SU-DHL-6 (cell line): ENCODE results near the gene CNPY1.

ENCODE experiments used
- H2AFZ ChIP-seq: fragments of 200-600 bp; sonication (generic); 2 replicates; pipeline ENCODE4 v1.6.1; 2014; ENCODE audit warnings: low read depth, mild to moderate bottlenecking, moderate library complexity, mixed read lengths, antibody characterized with exemption, low read length; ENCODE audit not compliant: severe bottlenecking
- H3F3A ChIP-seq: fragments of 200-600 bp; shearing (Covaris generic); 2 replicates; pipeline ENCODE4 v1.6.0; 2016; ENCODE audit warnings: antibody characterized with exemption, mild to moderate bottlenecking; ENCODE audit not compliant: insufficient read depth
- H3K27ac ChIP-seq: fragments of 200-600 bp; sonication (generic); 2 replicates; pipeline ENCODE4 v1.5.1; 2016; ENCODE audit warnings: low read depth, mild to moderate bottlenecking, low read length, moderate library complexity, mixed read lengths
- H3K27me3 ChIP-seq: fragments of 200-600 bp; sonication (generic), shearing (Covaris generic); 2 replicates; pipeline ENCODE4 v1.6.0; 2014; ENCODE audit warnings: mild to moderate bottlenecking, low read length
- H3K36me3 ChIP-seq: fragments of 200-600 bp; sonication (generic); 2 replicates; pipeline ENCODE4 v1.6.1; 2014; ENCODE audit warnings: mild to moderate bottlenecking, low read length, mixed read lengths
- H3K4me2 ChIP-seq: fragments of 300-600, 200-600 bp; shearing (Covaris generic), sonication (generic); 2 replicates; pipeline ENCODE4 v1.6.0; 2014; ENCODE audit warnings: low read length, low read depth, mild to moderate bottlenecking; ENCODE audit not compliant: poor library complexity, severe bottlenecking
- H3K4me3 ChIP-seq: fragments of 200-600 bp; sonication (generic); 2 replicates; pipeline ENCODE4 v1.5.1; 2014; ENCODE audit warnings: antibody characterized with exemption, low read length, mild to moderate bottlenecking, mixed read lengths; ENCODE audit not compliant: insufficient read depth, poor library complexity, severe bottlenecking
- H3K79me2 ChIP-seq: fragments of 200-600 bp; sonication (generic); 2 replicates; pipeline ENCODE4 v1.6.1; 2014; ENCODE audit warnings: mild to moderate bottlenecking, low read length, moderate library complexity; ENCODE audit not compliant: insufficient read depth
- H3K9ac ChIP-seq: fragments of 200-600 bp; sonication (generic); 2 replicates; pipeline ENCODE4 v1.7.0; 2014; ENCODE audit warnings: mild to moderate bottlenecking, low read length
- H3K9me2 ChIP-seq: fragments of 200-600 bp; sonication (generic); replicated peaks from 2 replicates; pipeline ENCODE4 v1.6.1; 2014; ENCODE audit warnings: low read length; ENCODE audit not compliant: insufficient read depth
- H3K9me3 ChIP-seq: fragments of 200-600 bp; sonication (generic); 2 replicates; pipeline ENCODE4 v1.6.1; 2014; ENCODE audit warnings: low read length, mixed read lengths; ENCODE audit not compliant: insufficient read depth
- H4K20me1 ChIP-seq: fragments of 200-600 bp; sonication (generic); 2 replicates; pipeline ENCODE4 v1.6.1; 2014; ENCODE audit warnings: low read depth, mild to moderate bottlenecking, antibody characterized with exemption, low read length, moderate library complexity, mixed read lengths
- EZH2phosphoT487 ChIP-seq: fragments of 200-600 bp; sonication (generic), shearing (Covaris generic); conservative IDR thresholded peaks from 2 replicates; pipeline ENCODE4 v1.6.1; 2018; ENCODE audit warnings: mild to moderate bottlenecking, antibody characterized with exemption, low read length, moderate library complexity, mixed read lengths
- TF ChIP-seq, protein P1 (sequence below): fragments of 200-600 bp; sonication (generic); IDR thresholded peaks from one replicate; pipeline ENCODE4 v1.5.1; 2017; ENCODE audit warnings: antibody characterized with exemption, mild to moderate bottlenecking, low read length, moderate library complexity; ENCODE audit not compliant: insufficient read depth, poor library complexity, severe bottlenecking

Gene CNPY1

DNA sequence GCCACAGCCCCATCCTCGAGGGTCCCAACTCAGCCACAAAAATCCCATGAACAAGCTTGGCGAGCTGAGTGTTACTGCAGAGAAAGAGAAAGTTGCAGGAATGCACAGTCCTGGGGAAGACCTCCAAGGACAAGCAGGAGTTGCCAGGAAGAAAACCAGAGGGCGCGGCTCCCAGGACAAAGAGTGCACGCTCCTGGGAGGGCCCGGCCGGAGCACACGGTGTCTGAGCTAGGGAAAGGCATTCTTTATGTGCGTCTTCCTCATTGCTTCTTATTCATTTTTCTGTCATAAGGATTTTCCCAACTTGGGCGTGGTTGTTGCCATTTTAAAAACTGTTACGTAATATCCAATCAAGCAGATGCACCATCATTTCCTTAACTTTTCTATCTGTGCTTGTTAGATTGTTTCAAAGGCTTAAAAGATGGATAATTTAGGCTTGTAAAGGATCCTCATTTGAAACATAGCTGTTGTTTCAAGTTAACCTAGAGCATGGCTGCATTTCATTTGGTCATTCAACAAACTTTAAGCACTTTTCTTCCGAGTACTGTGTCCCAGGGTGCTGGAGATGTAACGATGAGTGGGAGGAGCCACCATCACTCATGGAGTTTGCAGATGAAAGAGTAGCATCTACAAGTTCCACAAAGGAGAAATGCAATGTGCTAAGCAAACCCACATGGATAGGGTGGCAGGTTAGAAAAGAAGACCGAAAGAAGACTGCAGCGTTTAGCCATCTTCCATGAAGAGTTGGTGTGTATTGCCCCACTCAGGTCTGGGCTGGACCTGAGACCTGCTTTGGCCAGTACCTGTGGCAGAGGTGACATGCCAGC is 5.6 kb upstream of the CNPY1 start:
- Histone ChIP-seq H3K4me3 (no peak overlapping the region), H3F3A (no peaks in the 10 kb centered on the region), H4K20me1 (no peaks in the 10 kb centered on the region), H3K36me3 (no peaks in the 10 kb centered on the region), H3K9ac (no peak overlapping the region), H3K27me3 (no peaks in the 10 kb centered on the region), H3K27ac (no peak overlapping the region), H3K9me3 (no peaks in the 10 kb centered on the region), H3K9me2 (no peaks in the 10 kb centered on the region), H2AFZ (no peak overlapping the region), H3K79me2 (no peaks in the 10 kb centered on the region), H3K4me2 (no peak overlapping the region)
- TF ChIP-seq, protein P1, sequence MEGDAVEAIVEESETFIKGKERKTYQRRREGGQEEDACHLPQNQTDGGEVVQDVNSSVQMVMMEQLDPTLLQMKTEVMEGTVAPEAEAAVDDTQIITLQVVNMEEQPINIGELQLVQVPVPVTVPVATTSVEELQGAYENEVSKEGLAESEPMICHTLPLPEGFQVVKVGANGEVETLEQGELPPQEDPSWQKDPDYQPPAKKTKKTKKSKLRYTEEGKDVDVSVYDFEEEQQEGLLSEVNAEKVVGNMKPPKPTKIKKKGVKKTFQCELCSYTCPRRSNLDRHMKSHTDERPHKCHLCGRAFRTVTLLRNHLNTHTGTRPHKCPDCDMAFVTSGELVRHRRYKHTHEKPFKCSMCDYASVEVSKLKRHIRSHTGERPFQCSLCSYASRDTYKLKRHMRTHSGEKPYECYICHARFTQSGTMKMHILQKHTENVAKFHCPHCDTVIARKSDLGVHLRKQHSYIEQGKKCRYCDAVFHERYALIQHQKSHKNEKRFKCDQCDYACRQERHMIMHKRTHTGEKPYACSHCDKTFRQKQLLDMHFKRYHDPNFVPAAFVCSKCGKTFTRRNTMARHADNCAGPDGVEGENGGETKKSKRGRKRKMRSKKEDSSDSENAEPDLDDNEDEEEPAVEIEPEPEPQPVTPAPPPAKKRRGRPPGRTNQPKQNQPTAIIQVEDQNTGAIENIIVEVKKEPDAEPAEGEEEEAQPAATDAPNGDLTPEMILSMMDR = no peak

- Histone ChIP-seq H3K79me2 (no peaks in the 10 kb centered on the region), H3K27ac (no peak overlapping the region), H4K20me1 (no peaks in the 10 kb centered on the region), H2AFZ (no peak overlapping the region), H3K36me3 (no peaks in the 10 kb centered on the region), H3K27me3 (no peaks in the 10 kb centered on the region), H3K9me3 (no peaks in the 10 kb centered on the region), H3F3A (no peaks in the 10 kb centered on the region), H3K9me2 (no peaks in the 10 kb centered on the region), H3K4me3 (no peak overlapping the region), H3K4me2 (no peak overlapping the region), H3K9ac (no peak overlapping the region)
- TF ChIP-seq EZH2phosphoT487 = no peak
- TF ChIP-seq, protein P1 = no peak
Measured at GRCh38 chr7:155550916-155551315, 4.6 kb upstream of the CNPY1 start.

DNA sequence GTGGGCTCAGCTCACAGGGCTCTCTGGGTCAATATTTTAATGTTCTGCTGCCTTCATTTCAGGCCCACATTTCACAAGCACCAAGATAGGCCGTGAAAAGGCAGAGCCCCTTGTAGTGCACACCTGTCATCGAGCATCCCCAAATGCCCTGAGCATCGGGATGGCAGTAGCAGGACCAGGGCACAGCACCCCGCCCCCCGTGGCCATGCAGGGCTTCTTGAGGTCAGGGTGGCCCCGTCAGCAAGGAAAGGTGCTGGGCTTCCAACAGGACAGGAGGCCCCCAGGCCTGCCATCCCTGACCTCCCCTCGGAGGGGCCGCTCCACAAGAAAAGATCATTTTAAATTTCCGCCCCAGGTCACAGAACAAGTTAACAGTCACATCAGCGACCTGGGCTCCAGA is 2.9 kb upstream of the CNPY1 start:
- Histone ChIP-seq H3K27ac (no peak overlapping the region), H3K9me3 (no peaks in the 10 kb centered on the region), H3K9me2 (no peaks in the 10 kb centered on the region), H3K4me3 (no peak overlapping the region), H3K79me2 (no peaks in the 10 kb centered on the region), H3F3A (no peaks in the 10 kb centered on the region), H3K36me3 (no peaks in the 10 kb centered on the region), H3K4me2 (no peak overlapping the region), H4K20me1 (no peaks in the 10 kb centered on the region), H3K9ac (no peak overlapping the region), H3K27me3 (no peaks in the 10 kb centered on the region), H2AFZ (no peak overlapping the region)
- TF ChIP-seq, protein P1 = no peak
- TF ChIP-seq EZH2phosphoT487 = no peak
